GM18868 (cell line): ENCODE results near the gene MAP2K2.
A peak's percentile ranks its signal among the peaks of the same experiment; 100 is the strongest.

Experiments
- ATAC-seq: cut with Tn5 transposase; IDR thresholded peaks from one replicate; pipeline ENCODE4 v1.9.1; 2021; ENCODE audit warnings: mild to moderate bottlenecking, moderate library complexity; ENCODE audit not compliant: unreplicated experiment

MAP2K2 gene

GRCh38 chr19:4082172-4082571 lies 41.8 kb downstream of the MAP2K2 start:
- no peak for ATAC-seq

GRCh38 chr19:4081441-4082129 lies 42.3 kb downstream of the MAP2K2 start:
- no peak for ATAC-seq

GRCh38 chr19:4080473-4080872 lies 43.4 kb downstream of the MAP2K2 start:
- ATAC-seq, result no peak

GRCh38 chr19:4077800-4078684 lies 45.9 kb downstream of the MAP2K2 start:
- ATAC-seq, result no peak

GRCh38 chr19:4077007-4077374 lies 46.9 kb downstream of the MAP2K2 start:
- no peak for ATAC-seq

- no peak for ATAC-seq
Measured at GRCh38 chr19:4075373-4075772, 48.5 kb downstream of the MAP2K2 start.

- ATAC-seq, result no peak
Measured at GRCh38 chr19:4071610-4072009, 52.3 kb downstream of the MAP2K2 start.

- ATAC-seq, result no peak
Measured at GRCh38 chr19:4069331-4069959, 54.5 kb downstream of the MAP2K2 start.

GRCh38 chr19:4068047-4068966 lies 55.6 kb downstream of the MAP2K2 start:
- no peak for ATAC-seq

GRCh38 chr19:4067396-4068046 lies 56.4 kb downstream of the MAP2K2 start:
- ATAC-seq, result no peak

- ATAC-seq, result no peak
Measured at GRCh38 chr19:4066682-4067395, 57.1 kb downstream of the MAP2K2 start, which contains the start of gene ZBTB7A. ZBTB7A (minus strand) TSS chr19:4066899; CDS start chr19:4055232, 11,667 bp downstream.

GRCh38 chr19:4066176-4066606 lies 57.7 kb downstream of the MAP2K2 start:
- ATAC-seq, result no peak

- ATAC-seq, result peak; percentile 75
Measured at GRCh38 chr19:4065430-4066175, 58.3 kb downstream of the MAP2K2 start.

GRCh38 chr19:4064496-4065260 lies 59.2 kb downstream of the MAP2K2 start:
- no peak for ATAC-seq

- no peak for ATAC-seq
Measured at GRCh38 chr19:4064149-4064495, 59.8 kb downstream of the MAP2K2 start.

- ATAC-seq, result no peak
Measured at GRCh38 chr19:4063369-4064148, 60.4 kb downstream of the MAP2K2 start.
